ENCODE measurements around the gene SOX8. TPM values are rescaled to one million over a fixed set of nuclear protein-coding genes. Genes with fewer than 3 reads are reported as not detected.

The SOX8 gene
- total RNA-seq, 1 donor from 2014 or later, result 0.71 TPM

- DNase-seq (ENCODE audit: low read depth), result no peak
- no peaks in the 10 kb centered on the region for H3K36me3 ChIP-seq (ENCODE audit: control insufficient read depth, insufficient read depth, low read length)
- H3K27me3 ChIP-seq (ENCODE audit: control insufficient read depth, insufficient read depth, low read length), result peaks cover 50% of the 10 kb centered on the region
- H3K4me3 ChIP-seq (ENCODE audit: low read depth, low read length), result no peak overlapping the region
- no peak for TF ChIP-seq CTCF (IDR thresholded peaks at IDR 0.05; ENCODE audit: insufficient read depth, low read length, poor library complexity, severe bottlenecking)
Observed at GRCh38 chr16:1012722-1013592, 31.4 kb downstream of the SOX8 start.

- Histone ChIP-seq H3K36me3 (ENCODE audit: control insufficient read depth, insufficient read depth, low read length) (no peaks in the 10 kb centered on the region), H3K4me3 (ENCODE audit: low read depth, low read length) (no peak overlapping the region), H3K27me3 (ENCODE audit: control insufficient read depth, insufficient read depth, low read length) (peaks cover 47% of the 10 kb centered on the region)
- no peak for TF ChIP-seq CTCF (IDR thresholded peaks at IDR 0.05; ENCODE audit: insufficient read depth, low read length, poor library complexity, severe bottlenecking)
- DNase-seq (ENCODE audit: low read depth), result no peak
Observed at GRCh38 chr16:1013593-1013900, 32.0 kb downstream of the SOX8 start.

- no peak for TF ChIP-seq CTCF (IDR thresholded peaks at IDR 0.05; ENCODE audit: insufficient read depth, low read length, poor library complexity, severe bottlenecking)
- H3K27me3 ChIP-seq (ENCODE audit: control insufficient read depth, insufficient read depth, low read length), result peaks cover 49% of the 10 kb centered on the region
Observed at GRCh38 chr16:1014221-1014620, 32.7 kb downstream of the SOX8 start.

GRCh38 chr16:1014771-1015495, 33.4 kb downstream of the SOX8 start:
- DNase-seq (ENCODE audit: low read depth), result no peak
- no peaks in the 10 kb centered on the region for H3K36me3 ChIP-seq (ENCODE audit: control insufficient read depth, insufficient read depth, low read length)
- TF ChIP-seq CTCF (IDR thresholded peaks at IDR 0.05; ENCODE audit: insufficient read depth, low read length, poor library complexity, severe bottlenecking), result no peak
- H3K4me3 ChIP-seq (ENCODE audit: low read depth, low read length), result no peak overlapping the region
- peaks cover 49% of the 10 kb centered on the region for H3K27me3 ChIP-seq (ENCODE audit: control insufficient read depth, insufficient read depth, low read length)

More at GRCh38 chr16:1014221-1014620, 32.7 kb downstream of the SOX8 start:
- DNase-seq (ENCODE audit: low read depth), result no peak
- H3K4me3 ChIP-seq (ENCODE audit: low read depth, low read length), result no peak overlapping the region
- no peaks in the 10 kb centered on the region for H3K36me3 ChIP-seq (ENCODE audit: control insufficient read depth, insufficient read depth, low read length)

- Histone ChIP-seq H3K36me3 (ENCODE audit: control insufficient read depth, insufficient read depth, low read length) (no peaks in the 10 kb centered on the region), H3K27me3 (ENCODE audit: control insufficient read depth, insufficient read depth, low read length) (peaks cover 52% of the 10 kb centered on the region), H3K4me3 (ENCODE audit: low read depth, low read length) (no peak overlapping the region)
- TF ChIP-seq CTCF (IDR thresholded peaks at IDR 0.05; ENCODE audit: insufficient read depth, low read length, poor library complexity, severe bottlenecking), result no peak
- DNase-seq (ENCODE audit: low read depth), result no peak
Observed at GRCh38 chr16:1018447-1019198, 37.1 kb downstream of the SOX8 start.

Measured in kidney epithelial cell (primary cell).